Activated B cell treated with CpG ODN at 0.5 μM for 24 hours (primary cell): Measurements from ENCODE around the gene SART1. TPM values are rescaled to one million over a fixed set of nuclear protein-coding genes. Genes with fewer than 3 reads are reported as not detected.

Experiments
- ATAC-seq: fragments of 200-7000 bp; cut with Tn5 transposase; one replicate; pipeline ENCODE4 v1.10.0; 2021; ENCODE audit warnings: low read depth, mild to moderate bottlenecking, moderate library complexity
- CTCF ChIA-PET: fragments of 350-600 bp; sonication (Branson Sonifier 250); formaldehyde crosslinking; loops from one replicate; lab custom pipeline; 2021; ENCODE audit warnings: antibody characterized with exemption; lab: Charles Lee
- POLR2A ChIA-PET: fragments of 350-600 bp; sonication (Branson Sonifier 250); formaldehyde crosslinking; loops from one replicate; lab custom pipeline; 2021; ENCODE audit warnings: antibody characterized with exemption; lab: Charles Lee
- DNase-seq: peaks from one replicate; pipeline ENCODE4 v3.0.0; 2022
- H3K27ac Mint-ChIP-seq: one replicate; pipeline ENCODE4 v1.8.0; 2020; ENCODE audit warnings: mixed read lengths
- H3K27me3 Mint-ChIP-seq: one replicate; pipeline ENCODE4 v1.8.0; 2021; ENCODE audit warnings: mixed read lengths
- H3K36me3 Mint-ChIP-seq: one replicate; pipeline ENCODE4 v1.8.0; 2021; ENCODE audit warnings: low read depth, mixed read lengths
- H3K4me1 Mint-ChIP-seq: one replicate; pipeline ENCODE4 v1.8.0; 2021; ENCODE audit warnings: mixed read lengths
- H3K4me3 Mint-ChIP-seq: one replicate; pipeline ENCODE4 v1.8.0; 2020; ENCODE audit warnings: mild to moderate bottlenecking, mixed read lengths
- H3K9me3 Mint-ChIP-seq: one replicate; pipeline ENCODE4 v1.8.0; 2020; ENCODE audit warnings: mixed read lengths
- intact Hi-C: fragments of 100-400 bp; cut with micrococcal nuclease; formaldehyde crosslinking; loops from one replicate; pipeline ENCODE4 v1.15.1; 2024
- total RNA-seq: library from RNA; stranded (reverse); gene quantifications from 2 replicates; pipeline ENCODE4 v1.2.3, GENCODE V29; 2022
- TF ChIP-seq, protein P1 (sequence below): fragments of 200-600 bp; IDR thresholded peaks from one replicate; pipeline ENCODE4 v1.8.0; 2022; ENCODE audit warnings: antibody characterized with exemption, mild to moderate bottlenecking

The SART1 gene
- total RNA-seq, 1 donor from 2014 or later = 86.6 TPM

DNA sequence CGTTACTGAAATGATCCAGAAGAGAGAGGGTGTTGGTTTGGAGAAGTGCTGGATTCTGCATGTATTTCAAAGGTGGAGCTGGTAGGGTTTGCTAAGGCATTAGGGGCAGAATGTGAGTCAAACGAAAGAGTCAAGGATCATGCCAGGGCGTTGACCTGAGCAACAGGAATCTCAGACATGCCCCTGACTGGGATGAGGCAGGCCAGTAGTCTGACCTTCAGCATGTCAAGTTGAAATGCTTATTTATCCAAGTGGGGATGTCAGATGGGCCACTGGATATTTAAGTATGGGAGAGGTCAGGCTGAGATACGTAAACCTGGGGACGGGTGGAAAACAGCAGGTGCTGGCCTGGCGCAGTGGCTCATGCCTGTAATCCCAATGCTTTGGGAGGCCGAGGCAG lies 19.0 kb upstream of the SART1 start:
- intact Hi-C loops = no loop called here
- Mint-ChIP-seq H3K27me3 (peaks cover 2% of the 10 kb centered on the region), H3K9me3 (no peaks in the 10 kb centered on the region), H3K4me1 (peaks cover 15% of the 10 kb centered on the region), H3K27ac (no peak overlapping the region), H3K4me3 (no peak overlapping the region), H3K36me3 (no peaks in the 10 kb centered on the region)
- DNase-seq (no peak), ATAC-seq (no peak)
- TF ChIP-seq, protein P1, sequence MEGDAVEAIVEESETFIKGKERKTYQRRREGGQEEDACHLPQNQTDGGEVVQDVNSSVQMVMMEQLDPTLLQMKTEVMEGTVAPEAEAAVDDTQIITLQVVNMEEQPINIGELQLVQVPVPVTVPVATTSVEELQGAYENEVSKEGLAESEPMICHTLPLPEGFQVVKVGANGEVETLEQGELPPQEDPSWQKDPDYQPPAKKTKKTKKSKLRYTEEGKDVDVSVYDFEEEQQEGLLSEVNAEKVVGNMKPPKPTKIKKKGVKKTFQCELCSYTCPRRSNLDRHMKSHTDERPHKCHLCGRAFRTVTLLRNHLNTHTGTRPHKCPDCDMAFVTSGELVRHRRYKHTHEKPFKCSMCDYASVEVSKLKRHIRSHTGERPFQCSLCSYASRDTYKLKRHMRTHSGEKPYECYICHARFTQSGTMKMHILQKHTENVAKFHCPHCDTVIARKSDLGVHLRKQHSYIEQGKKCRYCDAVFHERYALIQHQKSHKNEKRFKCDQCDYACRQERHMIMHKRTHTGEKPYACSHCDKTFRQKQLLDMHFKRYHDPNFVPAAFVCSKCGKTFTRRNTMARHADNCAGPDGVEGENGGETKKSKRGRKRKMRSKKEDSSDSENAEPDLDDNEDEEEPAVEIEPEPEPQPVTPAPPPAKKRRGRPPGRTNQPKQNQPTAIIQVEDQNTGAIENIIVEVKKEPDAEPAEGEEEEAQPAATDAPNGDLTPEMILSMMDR = no peak
- ChIA-PET POLR2A (interaction anchor here (0.7 to 1.0 kb wide), 2 partner anchors 14 to 18 kb away, joined by 3 to 4 read pairs; no protein-coding TSS in a partner anchor), CTCF (no interaction called here)

DNA sequence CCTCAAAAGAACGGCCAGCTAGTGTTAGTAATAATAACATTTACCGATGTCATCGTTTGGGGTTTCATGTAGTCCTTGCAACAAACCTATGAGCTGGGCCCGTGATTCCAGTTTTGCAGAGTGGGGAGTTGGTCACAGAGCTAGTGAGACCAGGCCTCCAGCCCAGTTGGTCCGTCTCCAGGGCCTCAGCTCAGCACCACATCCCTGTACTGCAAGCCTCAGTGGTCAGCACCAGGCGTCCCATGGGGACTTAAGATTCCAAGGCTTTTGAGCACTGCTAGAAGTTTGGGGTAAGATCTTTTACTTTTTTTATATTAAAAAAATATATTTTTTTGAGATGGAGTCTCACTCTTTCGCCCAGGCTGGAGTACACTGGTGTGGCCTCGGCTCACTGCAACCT lies 17.3 kb upstream of the SART1 start:
- H3K4me3 Mint-ChIP-seq = no peak overlapping the region
- TF ChIP-seq, protein P1 = no peak
- H3K27ac Mint-ChIP-seq = no peak overlapping the region
- peaks cover 13% of the 10 kb centered on the region for H3K4me1 Mint-ChIP-seq
- intact Hi-C loops = no loop called here
- ATAC-seq (no peak), DNase-seq (no peak)
- H3K27me3 Mint-ChIP-seq = peaks cover 2% of the 10 kb centered on the region
- no peaks in the 10 kb centered on the region for H3K36me3 Mint-ChIP-seq
- CTCF ChIA-PET = interaction anchor here (0.6 kb wide), 1 partner anchor 13 kb away, joined by 3 read pairs; no protein-coding TSS in a partner anchor
- H3K9me3 Mint-ChIP-seq = no peaks in the 10 kb centered on the region
- POLR2A ChIA-PET = no interaction called here

DNA sequence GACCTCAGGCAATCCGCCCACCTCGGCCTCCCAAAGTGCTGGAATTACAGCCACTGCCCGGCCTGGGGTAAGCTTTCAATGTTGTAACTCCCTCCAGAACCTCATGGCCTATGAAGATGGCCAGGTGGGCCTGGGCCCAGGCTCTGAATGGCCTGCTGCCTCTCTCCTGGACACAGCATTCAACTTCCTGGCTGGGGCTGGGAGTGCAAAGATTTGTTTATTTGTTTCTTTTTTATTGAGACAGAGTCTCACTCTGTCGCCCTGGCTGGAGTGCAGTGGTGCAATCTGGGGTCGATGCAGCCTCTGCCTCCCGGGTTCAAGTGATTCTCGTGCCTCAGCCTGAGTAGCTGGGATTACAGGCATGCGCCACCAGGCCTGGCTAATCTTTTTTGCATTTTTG lies 16.8 kb upstream of the SART1 start:
- ATAC-seq (no peak), DNase-seq (no peak)
- peaks cover 13% of the 10 kb centered on the region for H3K4me1 Mint-ChIP-seq
- no peaks in the 10 kb centered on the region for H3K9me3 Mint-ChIP-seq
- H3K27ac Mint-ChIP-seq = no peak overlapping the region
- peaks cover 2% of the 10 kb centered on the region for H3K27me3 Mint-ChIP-seq
- intact Hi-C loops = no loop called here
- ChIA-PET POLR2A (interaction anchor here (0.5 kb wide), 1 partner anchor 9 kb away, joined by 4 read pairs; no protein-coding TSS in a partner anchor), CTCF (interaction anchor here (0.6 kb wide), 1 partner anchor 12 kb away, joined by 3 read pairs; no protein-coding TSS in a partner anchor)
- no peak overlapping the region for H3K4me3 Mint-ChIP-seq
- H3K36me3 Mint-ChIP-seq = no peaks in the 10 kb centered on the region
- TF ChIP-seq, protein P1 = no peak

DNA sequence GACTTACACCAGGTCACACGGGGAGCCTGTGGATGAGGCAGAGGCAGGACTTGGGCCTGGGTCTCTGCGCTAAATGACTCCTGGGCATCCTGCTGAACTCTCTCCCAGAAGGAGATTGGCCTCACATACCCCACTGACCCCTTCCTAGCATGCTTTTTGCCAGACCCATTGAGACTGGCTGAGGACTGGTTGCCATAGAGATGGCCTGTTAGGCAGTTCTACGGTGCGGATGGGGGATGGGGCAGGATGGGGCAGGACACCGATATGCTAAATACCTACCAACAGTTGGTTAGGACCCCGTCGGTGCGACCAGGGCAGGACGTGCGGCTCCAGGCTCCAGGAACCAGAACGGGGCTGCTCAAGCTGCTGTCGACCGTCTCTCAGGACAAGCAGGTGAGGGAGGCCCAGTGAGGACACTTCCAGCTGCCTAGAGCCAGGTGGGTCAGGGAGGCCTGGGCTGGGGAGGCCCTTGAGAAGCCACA lies 16.1 kb upstream of the SART1 start, which contains the start of gene TSGA10IP:
Gene TSGA10IP, plus strand, starts transcription at position 51 of the 482 bp plus-strand sequence. Its CDS starts 196 bp downstream, at position 247.
- Mint-ChIP-seq H3K4me3 (no peak within 1 kb of the TSS), H3K27me3 (peaks cover 2% of the 10 kb centered on the region), H3K36me3 (no peaks in the 10 kb centered on the region), H3K27ac (no peak within 1 kb of the TSS), H3K4me1 (peaks cover 9% of the 10 kb centered on the region), H3K9me3 (no peaks in the 10 kb centered on the region)
- ChIA-PET CTCF (no interaction called here), POLR2A (no interaction called here)
- intact Hi-C loops = no loop called here
- TF ChIP-seq, protein P1 = no peak
- ATAC-seq (no peak), DNase-seq (no peak)

DNA sequence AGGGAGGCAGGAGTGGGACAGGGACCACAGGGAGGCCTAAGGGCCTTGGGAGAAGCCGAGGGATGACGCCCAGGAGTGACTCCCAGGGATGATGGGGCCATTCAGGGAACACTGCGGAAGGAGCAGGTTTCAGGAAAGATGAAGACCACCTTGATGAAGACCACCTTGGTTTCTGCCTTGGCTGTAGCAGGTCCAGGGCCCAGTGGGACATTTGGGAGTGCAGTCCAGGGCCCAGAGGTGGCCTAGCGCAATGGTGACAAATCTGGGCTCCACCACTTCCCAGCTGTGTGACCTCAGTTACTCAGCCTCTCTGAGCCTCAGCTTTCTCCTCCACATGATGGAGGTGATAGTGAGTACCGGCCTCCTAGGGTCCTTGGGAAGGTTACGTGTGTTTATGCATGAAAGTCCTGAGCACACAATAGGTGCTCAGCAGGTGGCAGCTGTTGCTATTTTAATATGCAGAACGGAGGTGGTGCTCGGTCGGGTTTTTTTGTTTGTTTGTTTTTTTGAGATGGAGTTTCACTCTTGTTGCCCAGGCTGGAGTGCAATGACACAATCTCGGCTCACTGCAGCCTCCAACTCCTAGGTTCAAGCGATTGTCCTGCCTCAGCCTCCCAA lies 15.5 kb upstream of the SART1 start:
- ATAC-seq = no peak
- ChIA-PET POLR2A (interaction anchor here (0.6 to 0.7 kb wide), 2 partner anchors 160 to 1180 kb away, joined by 5 to 11 read pairs; no protein-coding TSS in a partner anchor), CTCF (no interaction called here)
- Mint-ChIP-seq H3K4me1 (peaks cover 7% of the 10 kb centered on the region), H3K9me3 (no peaks in the 10 kb centered on the region), H3K36me3 (no peaks in the 10 kb centered on the region), H3K27ac (no peak overlapping the region), H3K4me3 (no peak overlapping the region), H3K27me3 (peaks cover 3% of the 10 kb centered on the region)
- TF ChIP-seq, protein P1 = no peak
- no peak for DNase-seq
- intact Hi-C loops = no loop called here
